Parathyroid adenoma (tissue), 2 donors: ENCODE results near the gene MAGI2.

Source experiments
- H2AFZ ChIP-seq: fragments of 300-600 bp; sonication (generic); one replicate; pipeline ENCODE4 v1.7.0; 2017; ENCODE audit warnings: antibody characterized with exemption, mild to moderate bottlenecking
- H3K27ac ChIP-seq: fragments of 300-600 bp; sonication (generic); one replicate; pipeline ENCODE4 v1.7.0; 2017
- H3K27me3 ChIP-seq: fragments of 300-600 bp; sonication (generic); one replicate; pipeline ENCODE4 v1.7.0; 2017; ENCODE audit warnings: low read length; ENCODE audit not compliant: control insufficient read depth, insufficient read depth
- H3K36me3 ChIP-seq: fragments of 300-600 bp; sonication (generic); one replicate; pipeline ENCODE4 v1.7.0; 2017; ENCODE audit warnings: low read length; ENCODE audit not compliant: control insufficient read depth, insufficient read depth
- H3K4me1 ChIP-seq: fragments of 300-600 bp; sonication (generic); one replicate; pipeline ENCODE4 v1.7.0; 2017; ENCODE audit warnings: control low read depth
- H3K4me2 ChIP-seq: fragments of 300-600 bp; sonication (generic); one replicate; pipeline ENCODE4 v1.7.0; 2017; ENCODE audit warnings: low read length
- H3K4me3 ChIP-seq: fragments of 300-600 bp; sonication (generic); one replicate; pipeline ENCODE4 v1.7.0; 2017; ENCODE audit warnings: low read depth, low read length
- H3K79me2 ChIP-seq: fragments of 300-600 bp; sonication (generic); one replicate; pipeline ENCODE4 v1.7.0; 2017; ENCODE audit warnings: control low read depth
- H3K9ac ChIP-seq: fragments of 300-600 bp; sonication (generic); one replicate; pipeline ENCODE4 v1.7.0; 2017; ENCODE audit warnings: mild to moderate bottlenecking
- H3K9me3 ChIP-seq: fragments of 300-600 bp; sonication (generic); one replicate; pipeline ENCODE4 v1.7.0; 2017; ENCODE audit warnings: low read length; ENCODE audit not compliant: control insufficient read depth
- TF ChIP-seq, protein P1 (sequence below): fragments of 300-600 bp; sonication (generic); IDR thresholded peaks from one replicate; pipeline ENCODE4 v1.7.0; 2017; ENCODE audit warnings: antibody characterized with exemption, mild to moderate bottlenecking
- donor health status: primary hyperparathyroidism.

MAGI2 gene

DNA sequence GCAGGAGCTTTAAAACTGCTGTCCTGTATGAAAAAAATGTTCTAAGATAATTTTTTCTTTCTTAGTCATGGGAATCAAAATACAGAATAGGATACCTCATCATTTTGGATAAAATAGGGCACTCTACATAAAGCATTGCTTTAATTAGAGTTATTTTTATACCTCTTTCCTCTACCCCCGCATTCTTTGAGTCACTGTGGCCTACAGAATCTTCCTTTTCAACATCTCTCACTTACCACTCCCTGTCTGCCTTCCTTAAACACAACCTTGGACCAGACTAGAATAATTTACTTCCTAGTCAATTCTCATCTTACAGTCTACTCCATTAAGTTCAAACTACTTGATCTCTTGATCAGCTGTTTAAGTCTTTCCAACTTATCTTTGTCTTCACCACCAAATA lies 1192.6 kb downstream of the MAGI2 start:
- TF ChIP-seq, protein P1, sequence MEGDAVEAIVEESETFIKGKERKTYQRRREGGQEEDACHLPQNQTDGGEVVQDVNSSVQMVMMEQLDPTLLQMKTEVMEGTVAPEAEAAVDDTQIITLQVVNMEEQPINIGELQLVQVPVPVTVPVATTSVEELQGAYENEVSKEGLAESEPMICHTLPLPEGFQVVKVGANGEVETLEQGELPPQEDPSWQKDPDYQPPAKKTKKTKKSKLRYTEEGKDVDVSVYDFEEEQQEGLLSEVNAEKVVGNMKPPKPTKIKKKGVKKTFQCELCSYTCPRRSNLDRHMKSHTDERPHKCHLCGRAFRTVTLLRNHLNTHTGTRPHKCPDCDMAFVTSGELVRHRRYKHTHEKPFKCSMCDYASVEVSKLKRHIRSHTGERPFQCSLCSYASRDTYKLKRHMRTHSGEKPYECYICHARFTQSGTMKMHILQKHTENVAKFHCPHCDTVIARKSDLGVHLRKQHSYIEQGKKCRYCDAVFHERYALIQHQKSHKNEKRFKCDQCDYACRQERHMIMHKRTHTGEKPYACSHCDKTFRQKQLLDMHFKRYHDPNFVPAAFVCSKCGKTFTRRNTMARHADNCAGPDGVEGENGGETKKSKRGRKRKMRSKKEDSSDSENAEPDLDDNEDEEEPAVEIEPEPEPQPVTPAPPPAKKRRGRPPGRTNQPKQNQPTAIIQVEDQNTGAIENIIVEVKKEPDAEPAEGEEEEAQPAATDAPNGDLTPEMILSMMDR, result no peak
- H3K4me2 ChIP-seq, result no peak overlapping the region
- no peaks in the 10 kb centered on the region for H3K9me3 ChIP-seq
- no peak overlapping the region for H3K27ac ChIP-seq
- no peak overlapping the region for H3K9ac ChIP-seq
- no peaks in the 10 kb centered on the region for H3K36me3 ChIP-seq
- no peaks in the 10 kb centered on the region for H3K27me3 ChIP-seq
- H3K79me2 ChIP-seq, result no peaks in the 10 kb centered on the region
- H2AFZ ChIP-seq, result no peak overlapping the region
- no peaks in the 10 kb centered on the region for H3K4me1 ChIP-seq
- no peak overlapping the region for H3K4me3 ChIP-seq

DNA sequence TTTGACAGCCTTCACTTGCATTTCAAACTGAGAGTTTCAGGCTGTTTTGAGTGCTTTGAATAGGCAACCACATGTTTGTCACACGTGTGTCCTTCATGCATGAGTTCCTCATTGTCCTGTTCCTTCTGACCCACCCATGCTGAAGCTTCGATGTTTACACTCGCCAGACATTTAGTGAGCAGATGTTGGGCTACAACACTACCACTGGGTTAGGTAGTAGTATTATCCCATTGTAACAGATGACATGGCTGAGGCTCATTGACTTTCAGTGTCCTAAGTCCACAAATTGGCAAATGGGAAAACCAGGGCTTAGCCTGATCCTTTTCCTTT lies 1198.8 kb downstream of the MAGI2 start:
- H3K27me3 ChIP-seq, result no peaks in the 10 kb centered on the region
- H3K4me2 ChIP-seq, result no peak overlapping the region
- H3K9me3 ChIP-seq, result no peaks in the 10 kb centered on the region
- H3K4me1 ChIP-seq, result no peaks in the 10 kb centered on the region
- H3K27ac ChIP-seq, result no peak overlapping the region
- H3K4me3 ChIP-seq, result no peak overlapping the region
- TF ChIP-seq, protein P1, result no peak
- H3K9ac ChIP-seq, result no peak overlapping the region
- no peaks in the 10 kb centered on the region for H3K36me3 ChIP-seq
- H2AFZ ChIP-seq, result no peak overlapping the region
- H3K79me2 ChIP-seq, result no peaks in the 10 kb centered on the region

DNA sequence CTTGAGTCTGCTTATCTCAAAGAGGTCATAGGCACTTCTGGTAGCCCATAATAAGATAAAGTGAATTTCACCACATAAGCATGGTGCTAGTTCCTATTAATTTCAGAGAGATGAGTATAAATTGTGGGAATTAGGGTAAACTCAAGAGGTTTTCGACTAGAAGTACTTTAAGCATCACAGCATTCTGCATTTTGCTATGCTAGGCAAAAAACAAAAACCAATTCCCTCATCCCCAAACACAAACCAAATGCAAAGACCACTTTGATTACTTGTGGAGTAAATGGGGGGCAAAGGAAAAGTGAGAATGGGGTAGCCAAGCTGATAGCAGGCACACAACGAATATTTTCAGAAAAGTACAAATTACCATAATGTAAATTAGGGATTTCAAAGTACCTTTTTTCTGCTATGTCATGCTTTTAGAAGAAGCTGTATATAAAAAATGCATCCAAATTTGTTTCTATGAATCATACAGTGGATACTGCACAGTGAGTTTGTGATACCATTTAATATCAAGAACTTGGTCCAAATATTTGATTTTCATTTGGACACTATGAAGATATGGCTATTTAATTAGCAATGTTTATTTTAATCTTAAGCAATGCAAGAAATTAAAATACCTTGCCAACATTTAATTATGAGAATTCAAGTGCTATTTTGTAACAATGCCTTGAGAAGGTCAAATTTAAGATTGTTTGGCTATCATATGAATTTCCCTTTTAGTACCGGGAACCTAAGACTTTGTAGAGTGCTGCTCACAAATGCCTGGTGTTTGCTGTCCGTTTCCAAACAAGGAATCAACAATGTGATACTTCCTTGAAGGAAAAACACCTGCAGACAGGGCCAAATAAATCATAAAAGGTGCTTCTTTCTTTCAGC lies 1199.4 kb downstream of the MAGI2 start:
- Histone ChIP-seq H3K79me2 (no peaks in the 10 kb centered on the region), H3K36me3 (no peaks in the 10 kb centered on the region), H3K27me3 (no peaks in the 10 kb centered on the region), H3K4me3 (no peak overlapping the region), H3K4me2 (no peak overlapping the region), H3K9ac (no peak overlapping the region), H2AFZ (no peak overlapping the region), H3K27ac (no peak overlapping the region), H3K4me1 (no peaks in the 10 kb centered on the region), H3K9me3 (no peaks in the 10 kb centered on the region)
- TF ChIP-seq, protein P1, result no peak

DNA sequence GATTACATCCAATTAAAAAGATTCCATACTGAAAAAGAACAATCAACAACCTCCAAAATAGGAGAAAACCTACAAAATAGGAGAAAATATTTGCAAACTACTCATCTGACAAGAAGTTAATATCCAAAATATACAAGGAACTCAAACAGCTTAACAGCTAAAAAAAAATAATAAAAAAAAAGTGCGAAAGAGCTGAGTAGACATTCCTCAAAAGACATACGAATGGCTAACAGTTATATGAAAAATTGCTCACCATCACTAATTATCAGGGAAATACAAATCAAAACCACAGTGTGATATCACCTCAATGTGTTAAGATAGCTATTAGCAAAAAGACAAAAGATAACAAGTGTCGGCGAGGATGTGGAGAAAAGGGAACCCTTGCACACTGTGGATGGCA lies 1204.6 kb downstream of the MAGI2 start:
- Histone ChIP-seq H3K36me3 (no peaks in the 10 kb centered on the region), H3K27ac (no peak overlapping the region), H3K4me3 (no peak overlapping the region), H2AFZ (no peak overlapping the region), H3K9me3 (no peaks in the 10 kb centered on the region), H3K4me1 (no peaks in the 10 kb centered on the region), H3K9ac (no peak overlapping the region), H3K27me3 (no peaks in the 10 kb centered on the region), H3K4me2 (no peak overlapping the region), H3K79me2 (no peaks in the 10 kb centered on the region)
- TF ChIP-seq, protein P1, result no peak
